ENCODE data around the gene CUL1. TPM values are rescaled to one million over a fixed set of nuclear protein-coding genes. Genes with fewer than 3 reads are reported as not detected.

Gene CUL1
- total and polyA plus RNA-seq, 2 donors (not counting 3 experiments of a cell fraction or from before 2014, with no cell fraction given), result 25.7 to 50.2 TPM

DNA sequence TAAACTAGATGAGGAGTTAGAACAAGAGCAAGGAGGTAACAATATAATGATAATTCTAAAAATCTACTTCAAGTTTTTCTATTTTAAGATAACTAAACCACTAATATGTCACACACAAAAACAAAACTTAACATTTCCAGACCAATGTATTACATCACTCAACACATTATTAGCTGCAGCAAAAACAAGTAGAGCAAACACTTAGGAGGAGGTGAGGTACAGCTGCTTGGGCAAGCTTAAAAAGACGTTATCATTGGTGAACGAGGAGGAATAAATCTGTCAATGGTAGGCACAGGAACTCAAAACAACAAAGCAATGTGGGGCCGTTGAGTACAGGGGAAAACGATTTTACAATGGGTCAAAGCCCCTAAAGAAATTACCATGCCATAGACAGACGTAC is 126.6 kb downstream of the CUL1 start:
- TF ChIP-seq POLR2A (IDR thresholded peaks at IDR 0.05; ENCODE audit: low read depth, low read length) (no peak), FOS (IDR thresholded peaks at IDR 0.05; ENCODE audit: borderline replicate concordance, insufficient read depth, low read length) (no peak), MYC (IDR thresholded peaks at IDR 0.05; ENCODE audit: low read depth, low read length) (no peak), GATA2 (IDR thresholded peaks at IDR 0.05; ENCODE audit: insufficient read depth, insufficient read length, low read depth, low read length) (no peak), POLR2AphosphoS5 (IDR thresholded peaks at IDR 0.05; ENCODE audit: insufficient read depth, low read depth, low read length) (no peak), JUN (IDR thresholded peaks at IDR 0.05; ENCODE audit: borderline replicate concordance, insufficient read depth, insufficient read length, low read depth) (no peak), EZH2 (IDR thresholded peaks at IDR 0.05; ENCODE audit: borderline replicate concordance, low read depth, low read length, severe bottlenecking) (no peak)
- TF ChIP-seq, protein P1, sequence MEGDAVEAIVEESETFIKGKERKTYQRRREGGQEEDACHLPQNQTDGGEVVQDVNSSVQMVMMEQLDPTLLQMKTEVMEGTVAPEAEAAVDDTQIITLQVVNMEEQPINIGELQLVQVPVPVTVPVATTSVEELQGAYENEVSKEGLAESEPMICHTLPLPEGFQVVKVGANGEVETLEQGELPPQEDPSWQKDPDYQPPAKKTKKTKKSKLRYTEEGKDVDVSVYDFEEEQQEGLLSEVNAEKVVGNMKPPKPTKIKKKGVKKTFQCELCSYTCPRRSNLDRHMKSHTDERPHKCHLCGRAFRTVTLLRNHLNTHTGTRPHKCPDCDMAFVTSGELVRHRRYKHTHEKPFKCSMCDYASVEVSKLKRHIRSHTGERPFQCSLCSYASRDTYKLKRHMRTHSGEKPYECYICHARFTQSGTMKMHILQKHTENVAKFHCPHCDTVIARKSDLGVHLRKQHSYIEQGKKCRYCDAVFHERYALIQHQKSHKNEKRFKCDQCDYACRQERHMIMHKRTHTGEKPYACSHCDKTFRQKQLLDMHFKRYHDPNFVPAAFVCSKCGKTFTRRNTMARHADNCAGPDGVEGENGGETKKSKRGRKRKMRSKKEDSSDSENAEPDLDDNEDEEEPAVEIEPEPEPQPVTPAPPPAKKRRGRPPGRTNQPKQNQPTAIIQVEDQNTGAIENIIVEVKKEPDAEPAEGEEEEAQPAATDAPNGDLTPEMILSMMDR (IDR thresholded peaks at IDR 0.05; ENCODE audit: extremely low read depth in 1 of 2, insufficient read depth in 1 of 2, low read depth in 1 of 2, low read length in 2 of 2), result no peak
- TF ChIP-seq, protein P2, sequence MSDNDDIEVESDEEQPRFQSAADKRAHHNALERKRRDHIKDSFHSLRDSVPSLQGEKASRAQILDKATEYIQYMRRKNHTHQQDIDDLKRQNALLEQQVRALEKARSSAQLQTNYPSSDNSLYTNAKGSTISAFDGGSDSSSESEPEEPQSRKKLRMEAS (IDR thresholded peaks at IDR 0.05; ENCODE audit: insufficient read depth, insufficient read length), result no peak
- intact Hi-C loops (cut with micrococcal nuclease) (no loop called here), dilution Hi-C loops (cut with MboI; ENCODE audit: extremely low pct_ligation_motif_present, low sequenced_read_pairs) (no loop called here)
- no peaks in the 10 kb centered on the region for H3K9me1 ChIP-seq (replicated peaks; ENCODE audit: control insufficient read depth, extremely low read depth, insufficient read depth, low read length)
- no peak overlapping the region for H3K4me3 ChIP-seq (replicated peaks in 1 of 3; ENCODE audit: insufficient read depth in 1 of 3, low read depth in 1 of 3, low read length in 3 of 3)
- ChIA-PET POLR2A (no interaction called here), CTCF (interaction anchor here (0.9 kb wide), 1 partner anchor 33 kb away, joined by 3 read pairs; no protein-coding TSS in a partner anchor)
- no peak overlapping the region for H3K27ac ChIP-seq (ENCODE audit: insufficient read depth, low read depth, low read length)
- H3K4me1 ChIP-seq (ENCODE audit: control insufficient read depth, extremely low read depth, insufficient read depth, low read length), result peaks cover 6% of the 10 kb centered on the region
- H4K20me1 ChIP-seq (replicated peaks; ENCODE audit: control insufficient read depth, extremely low read depth, insufficient read depth, low read length), result no peaks in the 10 kb centered on the region
- H3K4me2 ChIP-seq (ENCODE audit: insufficient read depth, low read length), result no peak overlapping the region
- H3K9ac ChIP-seq (replicated peaks; ENCODE audit: extremely low read depth, insufficient read depth, low read length), result no peak overlapping the region
- no TSS peak for BruUV-seq (replicated peaks)
- peaks cover 0 to 8% of the 10 kb centered on the region in 2 experiments for H3K36me3 ChIP-seq (ENCODE audit: control insufficient read depth in 2 of 2, extremely low read depth in 1 of 2, insufficient read depth in 2 of 2, low read length in 2 of 2)
- peaks cover 3% of the 10 kb centered on the region for H3K79me2 ChIP-seq (ENCODE audit: control insufficient read depth, insufficient read depth, low read length)
- peak; percentile 21 for DNase-seq (ENCODE audit: low read depth, low spot score)
- H2AFZ ChIP-seq (ENCODE audit: low read depth, low read length), result no peak overlapping the region
- no peaks in the 10 kb centered on the region for H3K9me3 ChIP-seq (replicated peaks; ENCODE audit: control insufficient read depth, insufficient read depth, low read length)
- no peaks in the 10 kb centered on the region for H3K27me3 ChIP-seq (ENCODE audit: control insufficient read depth in 2 of 2, insufficient read depth in 2 of 2, low read length in 2 of 2)
- FAIRE-seq, result no peak
